HEK293 (cell line): Measurements from ENCODE around the gene PES1.

Experiments
- ZNF580 ChIP-seq: fragments of 450-650 bp; formaldehyde crosslinking; IDR thresholded peaks from 2 replicates; pipeline ENCODE4 v1.5.1; 2016; ENCODE audit warnings: missing biosample characterization, missing genetic modification characterization
- ZNF621 ChIP-seq: fragments of 450-650 bp; formaldehyde crosslinking; IDR thresholded peaks from 2 replicates; pipeline ENCODE4 v1.5.1; 2017; ENCODE audit warnings: missing biosample characterization, missing genetic modification characterization

GRCh38 chr22:30539368-30539767 is 52.3 kb downstream of the PES1 start:
- TF ChIP-seq ZNF621 = no peak
- TF ChIP-seq ZNF580 (tag by site-specific recombination) = no peak
